ENCODE data around the gene MOCS2.
A peak's percentile ranks its signal among the peaks of the same experiment; 100 is the strongest.
"Not testable (repeated sequence)": the region's sequence is repeated elsewhere in the genome, so short reads cannot be mapped to it uniquely, and the experiment has no call there.

Gene MOCS2

GRCh38 chr5:53112909-53113308, 3.4 kb upstream of the MOCS2 start:
- TF ChIP-seq, protein P1, sequence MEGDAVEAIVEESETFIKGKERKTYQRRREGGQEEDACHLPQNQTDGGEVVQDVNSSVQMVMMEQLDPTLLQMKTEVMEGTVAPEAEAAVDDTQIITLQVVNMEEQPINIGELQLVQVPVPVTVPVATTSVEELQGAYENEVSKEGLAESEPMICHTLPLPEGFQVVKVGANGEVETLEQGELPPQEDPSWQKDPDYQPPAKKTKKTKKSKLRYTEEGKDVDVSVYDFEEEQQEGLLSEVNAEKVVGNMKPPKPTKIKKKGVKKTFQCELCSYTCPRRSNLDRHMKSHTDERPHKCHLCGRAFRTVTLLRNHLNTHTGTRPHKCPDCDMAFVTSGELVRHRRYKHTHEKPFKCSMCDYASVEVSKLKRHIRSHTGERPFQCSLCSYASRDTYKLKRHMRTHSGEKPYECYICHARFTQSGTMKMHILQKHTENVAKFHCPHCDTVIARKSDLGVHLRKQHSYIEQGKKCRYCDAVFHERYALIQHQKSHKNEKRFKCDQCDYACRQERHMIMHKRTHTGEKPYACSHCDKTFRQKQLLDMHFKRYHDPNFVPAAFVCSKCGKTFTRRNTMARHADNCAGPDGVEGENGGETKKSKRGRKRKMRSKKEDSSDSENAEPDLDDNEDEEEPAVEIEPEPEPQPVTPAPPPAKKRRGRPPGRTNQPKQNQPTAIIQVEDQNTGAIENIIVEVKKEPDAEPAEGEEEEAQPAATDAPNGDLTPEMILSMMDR (IDR thresholded peaks at IDR 0.05; ENCODE audit: control insufficient read depth, insufficient read depth, low read depth, low read length, missing control alignments) = no peak

DNA sequence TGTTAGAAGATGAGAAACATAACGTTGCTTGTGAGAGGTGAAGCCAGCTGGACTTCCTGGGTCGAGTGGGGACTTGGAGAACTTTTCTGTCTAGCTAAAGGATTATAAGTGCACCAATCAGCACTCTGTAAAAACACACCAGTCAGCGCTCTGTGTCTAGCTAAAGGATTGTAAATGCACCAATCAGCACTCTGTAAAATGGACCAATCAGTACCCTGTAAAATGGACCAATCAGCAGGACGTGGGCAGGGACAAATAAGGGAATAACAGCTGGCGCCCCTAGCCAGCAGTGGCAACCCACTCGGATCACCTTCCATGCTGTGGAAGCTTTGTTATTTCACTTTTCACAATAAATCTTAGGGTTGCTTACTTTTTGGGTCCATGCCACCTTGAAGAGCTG, 2.8 kb upstream of the MOCS2 start:
- not testable (repeated sequence) for H3K4me3 ChIP-seq (ENCODE audit: control insufficient read depth, low read depth, low read length); DNase-seq (ENCODE audit: low read depth)

More at GRCh38 chr5:53112909-53113308, 3.4 kb upstream of the MOCS2 start:
- no peak overlapping the region for H3K4me3 ChIP-seq (ENCODE audit: control insufficient read depth, low read depth, low read length)
- DNase-seq (ENCODE audit: low read depth) = no peak

DNA sequence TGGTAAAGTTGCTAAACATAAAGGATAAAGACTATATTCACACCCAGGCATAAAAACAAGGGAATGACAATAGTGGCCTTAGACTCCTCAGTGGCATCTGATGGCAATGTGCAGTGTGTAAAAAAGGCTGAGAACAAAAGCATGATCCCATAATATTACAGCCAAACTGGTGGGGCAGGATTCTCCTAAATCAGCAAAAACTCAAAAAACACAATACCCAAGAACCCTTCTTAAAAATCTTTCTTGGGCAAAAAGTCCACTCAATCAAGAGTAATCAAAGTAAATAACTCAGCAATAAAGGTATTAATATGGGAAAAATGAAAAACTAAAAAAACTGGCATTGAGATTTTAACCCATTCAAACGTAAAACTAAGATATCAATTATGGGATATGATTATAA, 1.6 kb upstream of the MOCS2 start:
- TF ChIP-seq, protein P1 (IDR thresholded peaks at IDR 0.05; ENCODE audit: control insufficient read depth, insufficient read depth, low read depth, low read length, missing control alignments) = no peak

GRCh38 chr5:53110156-53110555, 599 bp upstream of the MOCS2 start:
- peak overlapping the region; percentile 77 for H3K4me3 ChIP-seq (ENCODE audit: control insufficient read depth, low read depth, low read length)
- TF ChIP-seq, protein P1 (IDR thresholded peaks at IDR 0.05; ENCODE audit: control insufficient read depth, insufficient read depth, low read depth, low read length, missing control alignments) = no peak
- DNase-seq (ENCODE audit: low read depth) = no peak

More for the DNA sequence above, 1.6 kb upstream of the MOCS2 start:
- DNase-seq (ENCODE audit: low read depth) = no peak
- H3K4me3 ChIP-seq (ENCODE audit: control insufficient read depth, low read depth, low read length) = no peak overlapping the region

GRCh38 chr5:53109056-53109442, 508 bp downstream of the MOCS2 start:
- DNase-seq (ENCODE audit: low read depth) = no peak
- TF ChIP-seq, protein P1 (IDR thresholded peaks at IDR 0.05; ENCODE audit: control insufficient read depth, insufficient read depth, low read depth, low read length, missing control alignments) = no peak

DNA sequence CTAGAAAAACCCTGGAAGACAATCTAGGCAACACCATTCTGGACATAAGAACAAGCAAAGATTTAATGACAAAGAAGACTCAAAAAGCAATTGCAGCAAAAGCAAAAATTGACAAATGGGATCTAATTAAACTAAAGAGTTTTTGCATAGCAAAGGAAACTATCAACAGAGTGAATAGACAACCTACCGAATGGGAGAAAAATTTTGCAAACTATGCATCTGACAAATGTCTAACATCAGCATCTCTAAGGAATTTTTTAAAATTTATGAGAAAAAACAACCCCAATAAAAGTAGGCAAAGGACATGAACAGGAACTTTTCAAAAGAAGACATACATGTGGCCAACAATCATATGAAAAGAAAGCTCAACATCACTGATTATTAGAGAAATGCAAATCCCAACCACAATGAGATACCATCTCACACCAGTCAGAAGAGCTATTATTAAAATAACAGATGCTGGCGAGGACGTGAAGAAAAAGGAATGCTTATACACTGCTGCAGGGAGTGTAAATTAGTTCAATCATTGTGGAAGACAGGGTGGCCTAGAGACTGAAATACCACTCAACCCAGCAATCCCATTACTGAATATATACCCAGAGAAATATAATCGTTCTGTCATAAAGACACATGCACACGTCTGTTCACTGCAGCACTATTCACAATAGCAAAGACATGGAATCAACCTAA, 3.8 kb downstream of the MOCS2 start:
- no peak for DNase-seq (ENCODE audit: low read depth)
- TF ChIP-seq, protein P1 (IDR thresholded peaks at IDR 0.05; ENCODE audit: control insufficient read depth, insufficient read depth, low read depth, low read length, missing control alignments) = no peak
- no peak overlapping the region for H3K4me3 ChIP-seq (ENCODE audit: control insufficient read depth, low read depth, low read length)

More at GRCh38 chr5:53109056-53109442, 508 bp downstream of the MOCS2 start:
- H3K4me3 ChIP-seq (ENCODE audit: control insufficient read depth, low read depth, low read length) = peak overlapping the region; percentile 77

- DNase-seq (ENCODE audit: low read depth) = no peak
- H3K4me3 ChIP-seq (ENCODE audit: control insufficient read depth, low read depth, low read length) = no peak overlapping the region
- TF ChIP-seq, protein P1 (IDR thresholded peaks at IDR 0.05; ENCODE audit: control insufficient read depth, insufficient read depth, low read depth, low read length, missing control alignments) = no peak
Observed at GRCh38 chr5:53100606-53101005, 9.0 kb downstream of the MOCS2 start.

All from AG09309 (cell line).